Endothelial cell (in vitro differentiated cells): ENCODE measurements around the gene ZNF598. TPM values are rescaled to one million over a fixed set of nuclear protein-coding genes. Genes with fewer than 3 reads are reported as not detected.
A peak's percentile ranks its signal among the peaks of the same experiment; 100 is the strongest.

ENCODE experiments used
- DNase-seq: peaks from one replicate; pipeline ENCODE4 v3.0.0; 2021; ENCODE audit warnings: low spot score
- H3K27ac Mint-ChIP-seq: one replicate; pipeline ENCODE4 v1.8.0; 2021; ENCODE audit warnings: mixed read lengths, inconsistent platforms; ENCODE audit not compliant: unreplicated experiment
- H3K27me3 Mint-ChIP-seq: one replicate; pipeline ENCODE4 v1.8.0; 2021; ENCODE audit warnings: mild to moderate bottlenecking, moderate library complexity, mixed read lengths, inconsistent platforms; ENCODE audit not compliant: unreplicated experiment
- H3K36me3 Mint-ChIP-seq: one replicate; pipeline ENCODE4 v1.8.0; 2021; ENCODE audit warnings: mild to moderate bottlenecking, low read depth, mixed read lengths, inconsistent platforms; ENCODE audit not compliant: unreplicated experiment
- H3K4me1 Mint-ChIP-seq: one replicate; pipeline ENCODE4 v1.8.0; 2021; ENCODE audit warnings: mild to moderate bottlenecking, mixed read lengths, inconsistent platforms; ENCODE audit not compliant: unreplicated experiment
- H3K4me3 Mint-ChIP-seq: one replicate; pipeline ENCODE4 v1.8.0; 2021; ENCODE audit warnings: mild to moderate bottlenecking, mixed read lengths, inconsistent platforms; ENCODE audit not compliant: unreplicated experiment
- H3K9me3 Mint-ChIP-seq: one replicate; pipeline ENCODE4 v1.8.0; 2021; ENCODE audit warnings: mixed read lengths, inconsistent platforms; ENCODE audit not compliant: unreplicated experiment
- total RNA-seq: library from RNA; stranded (reverse); fragmentation: NEBNext Ultra II Directional; extraction: Animal tissue kit (Norgen Biotek cat#: 25700); gene quantifications from one replicate; pipeline ENCODE4 v1.2.1, GENCODE V29; 2021; ENCODE audit not compliant: unreplicated experiment
- TF ChIP-seq, protein P1 (sequence below): fragments of 200-600 bp; sonication (generic); IDR thresholded peaks from one replicate; pipeline ENCODE4 v1.5.0; 2021; ENCODE audit warnings: antibody characterized with exemption; ENCODE audit not compliant: unreplicated experiment

ZNF598 gene
- total RNA-seq, 1 donor from 2014 or later: 34.4 TPM

- H3K36me3 Mint-ChIP-seq: no peaks in the 10 kb centered on the region
- H3K4me3 Mint-ChIP-seq: no peak overlapping the region
- no peaks in the 10 kb centered on the region for H3K9me3 Mint-ChIP-seq
- peaks cover 11% of the 10 kb centered on the region for H3K27me3 Mint-ChIP-seq
- no peak for DNase-seq
- no peak overlapping the region for H3K27ac Mint-ChIP-seq
- TF ChIP-seq, protein P1, sequence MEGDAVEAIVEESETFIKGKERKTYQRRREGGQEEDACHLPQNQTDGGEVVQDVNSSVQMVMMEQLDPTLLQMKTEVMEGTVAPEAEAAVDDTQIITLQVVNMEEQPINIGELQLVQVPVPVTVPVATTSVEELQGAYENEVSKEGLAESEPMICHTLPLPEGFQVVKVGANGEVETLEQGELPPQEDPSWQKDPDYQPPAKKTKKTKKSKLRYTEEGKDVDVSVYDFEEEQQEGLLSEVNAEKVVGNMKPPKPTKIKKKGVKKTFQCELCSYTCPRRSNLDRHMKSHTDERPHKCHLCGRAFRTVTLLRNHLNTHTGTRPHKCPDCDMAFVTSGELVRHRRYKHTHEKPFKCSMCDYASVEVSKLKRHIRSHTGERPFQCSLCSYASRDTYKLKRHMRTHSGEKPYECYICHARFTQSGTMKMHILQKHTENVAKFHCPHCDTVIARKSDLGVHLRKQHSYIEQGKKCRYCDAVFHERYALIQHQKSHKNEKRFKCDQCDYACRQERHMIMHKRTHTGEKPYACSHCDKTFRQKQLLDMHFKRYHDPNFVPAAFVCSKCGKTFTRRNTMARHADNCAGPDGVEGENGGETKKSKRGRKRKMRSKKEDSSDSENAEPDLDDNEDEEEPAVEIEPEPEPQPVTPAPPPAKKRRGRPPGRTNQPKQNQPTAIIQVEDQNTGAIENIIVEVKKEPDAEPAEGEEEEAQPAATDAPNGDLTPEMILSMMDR: no peak
- H3K4me1 Mint-ChIP-seq: peaks cover 13% of the 10 kb centered on the region
Observed at GRCh38 chr16:2029350-2029749, 19.7 kb upstream of the ZNF598 start.

DNA sequence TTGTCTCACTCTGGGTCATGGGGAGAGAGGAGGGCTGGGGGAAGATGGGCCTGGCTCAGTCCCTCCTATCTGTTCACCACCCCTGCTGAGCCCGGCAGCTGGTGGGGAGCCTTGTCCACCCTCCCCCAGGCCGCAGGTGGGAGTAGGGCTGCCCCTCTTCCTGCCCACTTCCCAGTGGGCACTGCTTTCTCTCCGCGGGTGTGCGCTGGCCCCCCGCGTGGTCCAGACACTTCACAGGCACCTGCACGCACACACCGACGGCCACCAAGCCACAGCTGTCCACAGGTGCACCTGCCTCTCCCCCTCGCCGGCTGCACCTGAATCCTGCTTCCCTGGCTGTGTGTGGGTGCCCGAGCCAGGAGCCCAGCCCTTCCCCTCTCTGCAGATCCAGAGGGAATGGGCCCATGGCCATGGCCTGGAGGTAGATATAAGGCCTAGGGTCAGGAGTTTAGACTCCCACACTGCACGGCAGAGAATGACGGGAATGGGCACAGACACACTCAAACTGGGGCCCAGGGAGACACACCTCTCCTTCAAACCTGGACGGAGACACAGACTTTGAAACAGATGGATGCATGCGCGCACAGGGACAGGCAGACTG, 19.1 kb upstream of the ZNF598 start:
- no peak overlapping the region for H3K27ac Mint-ChIP-seq
- DNase-seq: no peak
- no peaks in the 10 kb centered on the region for H3K36me3 Mint-ChIP-seq
- peaks cover 13% of the 10 kb centered on the region for H3K27me3 Mint-ChIP-seq
- no peaks in the 10 kb centered on the region for H3K9me3 Mint-ChIP-seq
- H3K4me3 Mint-ChIP-seq: no peak overlapping the region
- TF ChIP-seq, protein P1: no peak
- H3K4me1 Mint-ChIP-seq: peaks cover 17% of the 10 kb centered on the region

- Mint-ChIP-seq H3K27ac (no peak overlapping the region), H3K36me3 (no peaks in the 10 kb centered on the region), H3K9me3 (no peaks in the 10 kb centered on the region), H3K27me3 (peaks cover 15% of the 10 kb centered on the region), H3K4me1 (peaks cover 17% of the 10 kb centered on the region), H3K4me3 (no peak overlapping the region)
- TF ChIP-seq, protein P1: no peak
- no peak for DNase-seq
Observed at GRCh38 chr16:2028146-2028545, 18.5 kb upstream of the ZNF598 start.

GRCh38 chr16:2027024-2028010, 17.7 kb upstream of the ZNF598 start:
- peak overlapping the region; percentile 92 for H3K4me3 Mint-ChIP-seq
- H3K27me3 Mint-ChIP-seq: peaks cover 15% of the 10 kb centered on the region
- H3K36me3 Mint-ChIP-seq: no peaks in the 10 kb centered on the region
- DNase-seq: no peak
- H3K4me1 Mint-ChIP-seq: peaks cover 14% of the 10 kb centered on the region
- TF ChIP-seq, protein P1: no peak
- no peaks in the 10 kb centered on the region for H3K9me3 Mint-ChIP-seq
- no peak overlapping the region for H3K27ac Mint-ChIP-seq

- H3K36me3 Mint-ChIP-seq: no peaks in the 10 kb centered on the region
- TF ChIP-seq, protein P1: no peak
- no peaks in the 10 kb centered on the region for H3K9me3 Mint-ChIP-seq
- peak within 1 kb of the TSS; percentile 92 for H3K4me3 Mint-ChIP-seq
- H3K27ac Mint-ChIP-seq: no peak within 1 kb of the TSS
- H3K27me3 Mint-ChIP-seq: peaks cover 17% of the 10 kb centered on the region
- no peak for DNase-seq
- peaks cover 10% of the 10 kb centered on the region for H3K4me1 Mint-ChIP-seq
Observed at GRCh38 chr16:2026461-2027023, 16.9 kb upstream of the ZNF598 start, which contains the start of gene NHERF2. Gene NHERF2, plus strand, starts transcription at chr16:2026902. Its CDS starts 104 bp downstream, at chr16:2027006.
